SK-MEL-5 (cell line): ENCODE results near the gene CENPA. TPM values are rescaled to one million over a fixed set of nuclear protein-coding genes. Genes with fewer than 3 reads are reported as not detected.
"Not testable (repeated sequence)": the region's sequence is repeated elsewhere in the genome, so short reads cannot be mapped to it uniquely, and the experiment has no call there.

Experiments
- DNase-seq: peaks from one replicate; pipeline ENCODE4 v3.0.0-alpha.2; 2016; ENCODE audit warnings: low read depth, low spot score
- in situ Hi-C: cut with HindIII; loops from 2 replicates; pipeline ENCODE4 v1.10.0; 2016; ENCODE audit warnings: low sequenced_read_pairs, high pct_unique_total_duplicates, low pct_unique_long_range_greater_than_20kb
- total RNA-seq: library from RNA; depleted of rRNA; stranded (reverse); fragments of >200 nt; shearing (Covaris generic); gene quantifications from 2 replicates; pipeline ENCODE4 v1.2.3, GENCODE V29; 2014; rRNA removed

Gene CENPA
- total RNA-seq, 1 experiment from 2014 or later: 23.0 TPM

- in situ Hi-C loops: no loop called here
- DNase-seq: no peak
Observed at GRCh38 chr2:26811791-26812694, 26.2 kb downstream of the CENPA start.

- in situ Hi-C loops: no loop called here
- no peak for DNase-seq
Observed at GRCh38 chr2:26812731-26813130, 26.9 kb downstream of the CENPA start.

GRCh38 chr2:26814072-26814765 lies 28.4 kb downstream of the CENPA start:
- in situ Hi-C loops, DNase-seq: not testable (repeated sequence)

GRCh38 chr2:26816893-26817292 lies 31.0 kb downstream of the CENPA start:
- no peak for DNase-seq
- in situ Hi-C loops: no loop called here

GRCh38 chr2:26818255-26818654 lies 32.4 kb downstream of the CENPA start:
- in situ Hi-C loops: no loop called here

GRCh38 chr2:26818972-26819371 lies 33.1 kb downstream of the CENPA start:
- DNase-seq: no peak

More at GRCh38 chr2:26818255-26818654, 32.4 kb downstream of the CENPA start:
- no peak for DNase-seq

GRCh38 chr2:26820932-26821331 lies 35.1 kb downstream of the CENPA start:
- in situ Hi-C loops: no loop called here
- peak; percentile 24 for DNase-seq

More at GRCh38 chr2:26818972-26819371, 33.1 kb downstream of the CENPA start:
- in situ Hi-C loops: no loop called here

- no peak for DNase-seq
- in situ Hi-C loops: no loop called here
Observed at GRCh38 chr2:26822877-26823276, 37.0 kb downstream of the CENPA start.

- in situ Hi-C loops: no loop called here
- DNase-seq: no peak
Observed at GRCh38 chr2:26838121-26838906, 52.5 kb downstream of the CENPA start.

- in situ Hi-C loops: no loop called here
- DNase-seq: peak; percentile 68
Observed at GRCh38 chr2:26840937-26841610, 55.2 kb downstream of the CENPA start.

- DNase-seq: no peak
- in situ Hi-C loops: no loop called here
Observed at GRCh38 chr2:26843041-26843440, 57.2 kb downstream of the CENPA start.

Other genes starting within 250 kb of the CENPA start
- gene CIB4, start 144.7 kb upstream of the CENPA start, total RNA-seq: not detected in 2 replicates
- not detected in 2 replicates for gene KCNK3, start 93.3 kb upstream of the CENPA start, total RNA-seq
- gene SLC35F6, start 21.8 kb upstream of the CENPA start, total RNA-seq: 110 and 113 TPM in 2 replicates
- gene DPYSL5, start 62.1 kb downstream of the CENPA start, total RNA-seq: not detected in 2 replicates
- gene MAPRE3, start 184.6 kb downstream of the CENPA start, total RNA-seq: 3.5 and 4.0 TPM in 2 replicates
- 76.8 and 88.5 TPM in 2 replicates for gene TMEM214, start 246.9 kb downstream of the CENPA start, total RNA-seq